Activated CD4-positive, CD25-positive, alpha-beta regulatory T cell (primary cell): ENCODE measurements around the gene SPATA4.
"Not testable (repeated sequence)": the region's sequence is repeated elsewhere in the genome, so short reads cannot be mapped to it uniquely, and the experiment has no call there.

Source experiments
- DNase-seq, 4 experiments: peaks; one replicate each; lab custom pipeline; 2025; lab: John Stamatoyannopoulos, UW

Gene SPATA4

GRCh38 chr4:176195184-176195978 is at the start of gene SPATA4:
SPATA4 (minus strand) TSS chr4:176195585; CDS start chr4:176195562, 23 bp downstream.
- peak; percentile 80 to 91 (median 88) for DNase-seq

- DNase-seq, result no peak
Measured at GRCh38 chr4:176242764-176243347, 47.5 kb upstream of the SPATA4 start.

GRCh38 chr4:176241703-176242102 is 46.3 kb upstream of the SPATA4 start:
- DNase-seq, result no peak

GRCh38 chr4:176238826-176239225 is 43.4 kb upstream of the SPATA4 start:
- DNase-seq, result no peak

- DNase-seq, result no peak
Measured at GRCh38 chr4:176238157-176238610, 42.8 kb upstream of the SPATA4 start.

- DNase-seq, result no peak
Measured at GRCh38 chr4:176236946-176237345, 41.6 kb upstream of the SPATA4 start.

- DNase-seq, result no peak
Measured at GRCh38 chr4:176230836-176231235, 35.5 kb upstream of the SPATA4 start.

GRCh38 chr4:176229645-176230044 is 34.3 kb upstream of the SPATA4 start:
- DNase-seq, result no peak

GRCh38 chr4:176226736-176227135 is 31.4 kb upstream of the SPATA4 start:
- DNase-seq, result no peak

GRCh38 chr4:176223561-176223960 is 28.2 kb upstream of the SPATA4 start:
- DNase-seq, result no peak

- no peak for DNase-seq
Measured at GRCh38 chr4:176222149-176222548, 26.8 kb upstream of the SPATA4 start.

GRCh38 chr4:176217510-176217909 is 22.1 kb upstream of the SPATA4 start:
- DNase-seq, result no peak

- DNase-seq, result not testable (repeated sequence)
Measured at GRCh38 chr4:176212351-176212750, 17.0 kb upstream of the SPATA4 start.

- DNase-seq, result no peak
Measured at GRCh38 chr4:176210579-176211296, 15.4 kb upstream of the SPATA4 start.

- no peak for DNase-seq
Measured at GRCh38 chr4:176210101-176210500, 14.7 kb upstream of the SPATA4 start.

- no peak for DNase-seq
Measured at GRCh38 chr4:176209535-176209934, 14.2 kb upstream of the SPATA4 start.

- DNase-seq, result no peak
Measured at GRCh38 chr4:176207839-176208238, 12.5 kb upstream of the SPATA4 start.

GRCh38 chr4:176205299-176205698 is 9.9 kb upstream of the SPATA4 start:
- DNase-seq, result no peak

- no peak for DNase-seq
Measured at GRCh38 chr4:176198316-176198903, 3.0 kb upstream of the SPATA4 start.

GRCh38 chr4:176193938-176194337 is 1.4 kb downstream of the SPATA4 start:
- no peak for DNase-seq

GRCh38 chr4:176193126-176193525 is 2.3 kb downstream of the SPATA4 start:
- no peak for DNase-seq

- no peak for DNase-seq
Measured at GRCh38 chr4:176191974-176192373, 3.4 kb downstream of the SPATA4 start.
